GM19023 (cell line): ENCODE data around the gene AGBL4.
"Not testable (repeated sequence)": the region's sequence is repeated elsewhere in the genome, so short reads cannot be mapped to it uniquely, and the experiment has no call there.

Source experiments
- ATAC-seq: cut with Tn5 transposase; IDR thresholded peaks from one replicate; pipeline ENCODE4 v1.9.1; 2021; ENCODE audit warnings: mild to moderate bottlenecking, moderate library complexity; ENCODE audit not compliant: unreplicated experiment

AGBL4 gene

DNA sequence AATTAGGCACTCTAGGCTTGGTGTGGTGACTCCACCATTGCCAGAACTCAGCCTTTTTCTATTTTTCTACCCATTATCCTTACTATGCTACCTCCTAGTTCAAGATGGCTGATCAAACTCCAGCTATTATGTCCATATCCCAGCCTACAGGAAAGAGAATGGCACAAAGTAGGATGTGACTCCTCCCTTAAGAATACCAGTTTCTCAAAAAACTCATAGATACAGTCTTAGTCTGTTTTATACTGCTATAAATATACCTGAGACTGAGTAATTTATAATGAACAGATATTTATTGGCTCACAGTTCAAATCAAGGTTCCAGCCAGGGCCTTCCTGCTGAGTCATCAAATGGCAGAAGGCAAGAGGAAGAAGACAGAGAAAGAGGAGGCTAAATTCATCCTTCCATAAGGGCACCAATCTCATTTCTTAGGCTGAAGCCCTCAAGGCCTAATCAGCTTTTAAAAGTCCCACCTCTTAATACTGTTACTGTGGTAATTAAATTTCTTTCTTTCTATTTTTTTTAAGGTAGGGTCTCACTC, 704.3 kb downstream of the AGBL4 start:
- no peak for ATAC-seq

DNA sequence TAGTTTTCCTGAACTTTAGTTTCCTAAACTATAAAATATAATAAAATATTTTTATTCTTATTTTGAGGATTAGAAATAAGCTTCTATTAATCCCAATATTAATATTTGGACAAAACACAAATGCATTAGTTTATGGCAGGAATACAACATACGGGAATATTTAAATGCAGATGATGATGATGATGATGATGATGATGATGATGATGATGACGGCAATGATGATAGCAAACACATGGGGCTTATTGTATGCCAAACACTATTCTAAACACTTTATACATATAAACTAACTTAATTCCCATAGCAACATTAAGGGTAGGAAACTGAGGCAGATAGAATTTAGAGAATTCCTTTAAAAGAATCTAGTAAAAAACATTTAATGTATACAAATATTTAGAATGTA, 705.5 kb downstream of the AGBL4 start:
- no peak for ATAC-seq

- no peak for ATAC-seq
Observed at GRCh38 chr1:49307457-49307856, 716.3 kb downstream of the AGBL4 start.

- ATAC-seq: no peak
Observed at GRCh38 chr1:49306507-49307070, 717.2 kb downstream of the AGBL4 start.

DNA sequence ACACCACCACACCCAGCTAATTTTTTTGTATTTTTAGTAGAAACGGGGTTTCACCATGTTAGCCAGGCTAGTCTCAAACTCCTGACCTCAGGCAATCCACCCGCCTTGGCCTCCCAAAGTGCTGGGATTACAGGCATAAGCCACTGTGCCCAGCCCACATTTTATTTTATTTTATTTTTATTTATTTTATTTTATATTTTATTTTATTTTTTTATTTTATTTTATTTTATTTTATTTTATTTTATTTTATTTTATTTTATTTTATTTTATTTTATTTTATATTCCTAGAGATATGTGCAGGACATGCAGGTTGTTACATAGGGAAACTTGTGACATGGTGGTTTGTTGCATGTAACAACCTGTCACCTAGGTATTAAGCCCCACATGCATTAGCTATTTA, 721.4 kb downstream of the AGBL4 start:
- ATAC-seq: not testable (repeated sequence)

DNA sequence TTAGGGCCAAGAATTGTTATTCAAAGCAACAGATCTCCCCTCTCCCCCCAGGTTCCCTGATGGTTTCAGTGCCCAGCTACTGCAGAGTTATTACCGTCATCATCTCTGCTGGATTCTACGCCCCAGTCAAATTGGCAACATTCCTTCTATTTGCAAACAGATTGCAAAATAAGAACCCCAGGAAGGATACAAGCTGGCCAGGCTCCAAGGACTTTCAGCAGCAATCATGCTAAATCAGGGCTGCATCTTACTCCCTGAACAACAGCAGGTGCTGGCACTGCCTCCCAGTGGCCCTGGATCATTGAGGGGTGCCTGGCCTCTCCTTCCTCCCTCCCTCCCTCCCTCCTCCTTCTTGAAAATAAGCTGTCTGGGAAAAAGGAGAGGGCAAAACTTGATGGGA, 725.5 kb downstream of the AGBL4 start:
- ATAC-seq: no peak

GRCh38 chr1:49297783-49298182, 726.0 kb downstream of the AGBL4 start:
- no peak for ATAC-seq

GRCh38 chr1:49294539-49294938, 729.2 kb downstream of the AGBL4 start:
- no peak for ATAC-seq

DNA sequence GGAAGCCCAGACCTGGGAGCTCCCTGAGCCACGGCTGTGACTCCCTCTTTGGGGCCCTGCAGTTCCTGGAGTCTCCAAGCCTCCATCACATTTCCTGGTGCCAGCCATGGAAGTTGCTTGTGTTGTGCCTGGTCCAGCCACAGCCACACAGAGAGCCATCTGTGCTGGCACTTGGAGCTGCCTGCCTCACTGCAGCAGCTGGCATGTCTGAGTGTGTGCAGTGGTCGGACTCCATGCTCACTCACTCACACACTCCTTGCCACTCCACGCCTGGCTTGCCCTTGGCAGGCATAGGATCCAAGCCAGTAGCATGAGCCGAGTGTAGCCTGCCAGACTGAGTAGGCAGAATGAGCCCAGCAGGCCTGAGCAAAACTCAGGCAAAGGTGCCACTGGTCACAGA, 730.7 kb downstream of the AGBL4 start:
- no peak for ATAC-seq

GRCh38 chr1:49257211-49258049, 766.3 kb downstream of the AGBL4 start:
- ATAC-seq: not testable (repeated sequence)

DNA sequence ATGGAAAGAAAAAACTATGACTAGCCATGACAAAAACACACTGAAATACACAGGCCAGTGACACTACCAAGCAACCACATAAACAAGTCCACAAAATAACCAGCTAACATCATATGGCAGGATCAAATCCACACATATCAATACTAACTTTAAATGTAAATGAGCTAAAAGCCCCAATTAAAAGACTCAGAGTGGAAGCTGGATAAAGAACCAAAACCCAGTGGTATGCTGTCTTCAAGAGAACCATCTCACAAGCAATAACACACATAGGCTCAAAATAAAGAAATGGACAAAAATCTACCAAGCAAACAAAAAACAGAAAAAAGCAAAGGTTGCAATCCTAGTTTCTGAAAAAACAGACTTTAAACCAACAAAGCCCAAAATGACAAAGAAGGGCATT, 770.8 kb downstream of the AGBL4 start:
- no peak for ATAC-seq

DNA sequence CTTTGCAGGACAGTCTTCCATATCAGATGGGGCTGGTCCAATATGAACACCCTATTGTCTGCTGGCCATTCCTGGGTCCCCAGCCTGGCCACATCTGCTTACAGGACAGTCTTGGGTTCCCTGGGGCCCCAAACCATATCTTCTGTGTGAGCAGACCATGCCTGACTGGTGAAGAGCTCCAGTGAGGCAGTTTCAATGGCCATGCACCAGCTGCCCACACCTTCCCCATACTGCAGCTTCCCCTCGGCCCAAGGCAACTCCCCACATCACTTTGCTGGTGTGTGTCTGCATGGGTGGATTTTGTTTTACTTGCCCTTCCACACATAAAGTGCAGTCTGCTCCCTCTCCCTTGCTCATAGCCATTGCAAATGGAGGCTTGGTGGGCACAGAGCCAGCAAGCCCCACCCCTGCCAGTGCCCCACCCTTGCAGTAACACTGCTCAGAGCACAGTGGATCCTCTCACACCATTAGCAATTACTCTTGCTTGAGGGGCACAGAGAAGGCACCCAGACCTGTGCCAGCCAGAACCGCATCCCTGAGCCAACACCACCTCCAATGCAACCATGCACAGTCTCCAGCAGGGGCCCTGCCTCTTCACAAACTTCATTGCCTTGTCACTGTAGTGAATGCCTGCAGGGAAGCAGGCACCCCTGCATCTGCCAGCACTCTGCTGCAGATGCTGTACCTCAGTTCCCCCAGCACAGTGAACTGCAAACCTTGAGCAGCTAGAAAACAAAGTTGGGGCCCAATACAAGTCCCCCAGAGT, 772.6 kb downstream of the AGBL4 start:
- ATAC-seq: no peak

DNA sequence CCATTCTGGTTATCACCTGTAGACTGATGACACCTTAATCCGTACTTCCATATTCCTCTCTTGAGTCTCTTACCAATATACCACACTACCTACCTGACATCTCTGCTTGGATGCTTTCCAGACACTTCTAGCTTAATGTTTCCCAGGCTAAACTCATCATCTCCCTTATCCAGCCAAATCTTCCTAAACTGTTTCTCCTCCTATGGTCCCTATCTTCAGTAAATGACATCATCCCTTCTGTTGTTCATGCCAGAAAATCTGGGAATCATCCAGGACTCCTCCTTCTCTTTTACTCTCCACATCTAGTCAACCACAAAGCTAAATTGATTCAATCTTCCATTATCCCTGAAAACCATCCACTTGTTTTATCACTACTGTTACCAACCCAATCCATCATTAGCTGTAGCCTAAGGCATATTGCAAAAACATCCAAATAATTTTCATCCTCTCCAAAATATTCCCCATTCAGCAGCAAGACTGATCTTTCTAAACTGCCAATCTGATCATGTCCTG, 783.0 kb downstream of the AGBL4 start:
- no peak for ATAC-seq

GRCh38 chr1:49234988-49235387, 788.8 kb downstream of the AGBL4 start:
- ATAC-seq: no peak

DNA sequence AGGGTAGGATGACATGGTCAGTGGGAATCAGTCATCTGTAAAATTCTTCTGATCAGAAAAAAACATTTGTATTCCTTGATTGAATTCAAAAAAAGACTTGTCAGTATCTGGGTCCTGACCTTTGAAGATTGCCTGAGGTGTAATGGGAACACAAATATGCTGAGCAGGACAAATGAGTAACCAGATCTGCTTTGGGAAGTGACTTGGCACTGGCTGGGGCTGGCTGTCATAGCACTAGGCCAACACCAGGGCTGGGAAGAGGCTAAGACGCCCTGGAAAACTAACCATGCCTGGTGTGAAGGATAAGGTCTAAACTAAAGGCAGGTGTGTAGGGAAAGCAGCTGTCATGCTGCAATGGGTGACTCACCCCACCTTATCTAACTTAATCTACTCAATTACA, 794.2 kb downstream of the AGBL4 start:
- no peak for ATAC-seq

GRCh38 chr1:49226758-49227157, 797.0 kb downstream of the AGBL4 start:
- ATAC-seq: no peak

DNA sequence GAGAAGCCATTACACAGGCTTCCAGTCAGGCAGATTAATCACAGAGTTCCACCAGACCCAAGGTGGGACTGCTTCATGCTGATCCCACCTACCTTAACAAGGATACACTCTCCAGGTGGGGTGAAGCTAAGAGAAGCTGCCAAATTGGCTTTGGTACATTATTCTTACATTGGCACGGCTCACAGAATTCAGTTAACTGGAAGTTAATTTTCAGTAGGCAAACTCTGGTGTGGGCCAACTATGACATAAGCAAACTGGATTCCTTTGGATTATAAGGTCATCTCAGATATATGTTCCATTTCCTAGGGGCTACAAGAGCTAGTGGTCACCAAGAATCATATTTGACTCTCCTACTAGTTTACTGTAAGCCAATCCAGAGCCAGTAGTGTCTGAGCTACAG, 798.3 kb downstream of the AGBL4 start:
- ATAC-seq: no peak

- ATAC-seq: no peak
Observed at GRCh38 chr1:49213301-49213700, 810.5 kb downstream of the AGBL4 start.

GRCh38 chr1:49208712-49209111, 815.0 kb downstream of the AGBL4 start:
- no peak for ATAC-seq

DNA sequence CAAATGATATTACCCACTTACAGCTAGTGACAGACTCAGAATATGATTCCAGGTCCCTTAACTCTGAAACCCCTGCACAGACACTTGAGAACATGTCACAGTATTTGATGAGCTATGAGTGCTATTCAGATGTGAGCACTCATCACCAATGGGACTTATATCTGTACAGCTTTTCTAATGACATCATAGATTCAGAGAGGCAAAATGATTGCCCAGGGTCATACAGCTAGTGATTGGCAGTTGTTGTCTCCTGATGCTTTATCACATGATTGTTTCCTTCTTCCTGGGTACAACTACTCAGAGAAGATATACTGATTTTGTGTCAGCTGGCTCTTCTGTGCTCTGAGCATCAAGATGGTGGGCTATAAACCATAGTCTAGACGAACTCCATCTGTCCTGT, 819.0 kb downstream of the AGBL4 start:
- no peak for ATAC-seq

DNA sequence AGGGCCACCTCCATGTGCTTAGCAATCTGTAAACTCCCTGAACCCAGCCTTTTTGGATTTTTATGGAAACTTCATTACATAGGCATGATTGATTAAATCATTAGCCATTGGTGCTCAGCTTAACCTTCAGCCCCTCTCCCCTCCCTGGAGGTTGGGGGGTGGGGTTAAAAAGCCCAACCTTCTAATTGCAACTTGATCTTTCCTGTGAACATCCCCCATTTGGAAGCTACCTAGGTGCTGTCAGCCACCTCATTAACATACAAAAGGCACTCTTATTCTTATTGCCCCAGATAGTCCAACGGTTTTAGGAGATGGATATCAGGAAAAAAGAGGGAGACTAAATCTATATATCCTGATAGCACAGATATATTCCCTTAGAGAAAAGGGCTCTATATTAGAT, 823.0 kb downstream of the AGBL4 start:
- ATAC-seq: no peak
